HG03064 (cell line): ENCODE data around the gene ERRFI1.

Experiments
- ATAC-seq: cut with Tn5 transposase; IDR thresholded peaks from one replicate; pipeline ENCODE4 v1.9.1; 2021; ENCODE audit warnings: low read depth; ENCODE audit not compliant: unreplicated experiment

ERRFI1 gene

DNA sequence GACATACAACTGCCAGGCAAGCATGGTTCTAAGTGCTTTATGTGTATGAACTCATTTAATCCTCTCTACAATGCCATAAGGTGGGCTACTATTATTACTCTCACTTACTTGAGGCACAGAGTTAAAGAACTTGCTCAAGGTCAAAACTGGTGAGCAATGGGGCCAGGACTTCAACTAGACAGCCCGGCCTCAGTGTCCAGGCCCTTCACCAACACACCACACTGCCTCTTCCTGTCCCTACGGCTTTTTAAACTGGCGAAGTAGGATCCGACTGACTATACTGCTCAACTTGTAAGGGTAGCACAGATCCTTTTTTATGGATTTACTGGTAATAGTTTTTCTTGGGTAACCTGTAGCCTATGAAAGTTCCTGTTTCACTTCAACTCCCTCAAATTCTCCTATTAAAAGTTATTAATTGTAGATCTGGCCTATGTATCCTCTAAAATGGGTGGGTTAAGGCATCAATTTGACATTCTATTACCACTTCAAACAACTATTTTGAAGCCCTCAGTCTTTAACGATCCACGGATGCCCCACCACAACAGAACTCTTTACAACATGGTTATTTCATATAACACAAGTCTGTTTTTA is 4.3 kb downstream of the ERRFI1 start:
- ATAC-seq: no peak

GRCh38 chr1:8020032-8020431 is 6.1 kb downstream of the ERRFI1 start:
- ATAC-seq: no peak

- no peak for ATAC-seq
These were observed 6.9 kb downstream of the ERRFI1 start for GRCh38 chr1:8019229-8019620.

DNA sequence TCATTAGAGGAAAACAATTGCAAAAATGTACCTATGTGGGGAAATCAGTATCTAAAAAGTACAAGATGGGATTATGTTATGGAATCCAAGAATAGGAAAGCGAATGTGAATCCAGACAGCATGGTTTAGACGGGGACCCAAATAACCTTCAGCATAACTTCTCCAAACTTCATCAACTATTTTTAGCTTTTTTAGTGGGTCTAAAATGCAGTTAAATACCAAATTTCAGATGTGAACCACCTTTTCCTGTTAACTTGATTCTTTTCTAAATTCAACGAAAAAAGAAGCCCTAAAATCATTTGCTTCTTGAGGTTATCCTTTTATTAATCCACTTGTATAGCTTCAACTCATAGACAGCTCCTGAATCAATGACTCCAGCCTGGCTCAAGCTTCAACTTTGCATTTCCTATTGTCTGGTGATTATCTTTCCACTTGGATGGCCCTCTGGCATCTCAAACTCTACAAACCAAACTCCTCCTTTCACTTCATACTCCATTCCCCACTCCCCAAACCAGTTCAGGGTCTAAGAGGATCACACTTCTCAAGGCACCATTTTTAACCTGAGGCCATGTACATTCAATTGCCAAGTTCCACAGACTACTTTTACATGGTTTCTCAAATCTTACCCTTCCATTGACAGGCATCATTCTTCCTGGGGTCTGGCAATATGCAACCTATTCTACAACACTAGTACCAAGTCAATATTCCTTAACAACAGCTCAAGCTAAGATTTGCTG is 7.4 kb downstream of the ERRFI1 start:
- no peak for ATAC-seq

DNA sequence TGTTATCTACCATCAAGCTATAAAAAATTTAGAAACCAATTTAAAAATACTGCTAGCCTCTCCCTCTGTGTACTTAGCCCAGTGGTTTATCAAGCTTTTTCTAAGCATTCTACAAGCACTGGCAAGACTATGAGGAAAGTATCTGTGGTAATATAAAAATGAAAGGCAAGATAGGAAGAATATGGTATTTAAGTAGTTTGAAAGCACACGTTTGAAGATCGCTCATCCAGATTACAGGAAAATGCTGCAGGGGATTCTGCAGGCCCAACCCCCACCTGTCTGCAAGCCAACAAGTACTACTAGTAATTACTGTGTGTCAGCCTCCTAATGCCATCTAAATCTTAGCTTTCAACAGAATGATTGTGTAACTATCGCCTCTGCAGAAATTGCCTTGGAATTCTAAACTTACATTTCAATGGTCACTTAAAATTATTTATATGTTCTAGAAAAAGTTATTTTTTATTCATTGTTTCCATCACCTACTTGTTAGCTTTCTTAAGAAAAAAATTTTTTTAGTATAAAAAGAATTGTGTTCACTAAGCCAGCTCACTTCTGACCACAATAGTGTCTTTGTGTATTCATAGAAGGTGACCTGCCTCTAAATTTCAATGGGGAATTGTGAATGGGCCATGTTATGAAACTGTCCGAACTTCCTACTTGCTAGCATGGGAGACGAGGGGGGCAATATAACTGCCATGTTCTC is 8.5 kb downstream of the ERRFI1 start:
- no peak for ATAC-seq

DNA sequence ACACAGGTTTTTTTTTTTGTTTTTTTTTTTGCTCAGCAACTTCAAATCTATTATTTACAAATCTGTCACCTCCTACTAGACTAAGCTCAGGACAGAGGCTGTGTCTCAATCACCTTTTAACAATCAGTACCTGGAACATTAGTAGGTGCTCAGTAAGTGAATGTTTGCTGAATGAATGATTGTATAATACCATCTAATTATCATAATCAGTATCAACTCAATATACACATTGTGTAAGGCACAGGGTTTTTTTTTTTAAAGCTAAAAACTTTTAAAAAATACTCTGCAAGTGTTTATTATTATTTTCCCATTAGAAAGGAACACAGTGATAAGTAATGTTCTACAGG is 9.2 kb downstream of the ERRFI1 start:
- ATAC-seq: no peak

DNA sequence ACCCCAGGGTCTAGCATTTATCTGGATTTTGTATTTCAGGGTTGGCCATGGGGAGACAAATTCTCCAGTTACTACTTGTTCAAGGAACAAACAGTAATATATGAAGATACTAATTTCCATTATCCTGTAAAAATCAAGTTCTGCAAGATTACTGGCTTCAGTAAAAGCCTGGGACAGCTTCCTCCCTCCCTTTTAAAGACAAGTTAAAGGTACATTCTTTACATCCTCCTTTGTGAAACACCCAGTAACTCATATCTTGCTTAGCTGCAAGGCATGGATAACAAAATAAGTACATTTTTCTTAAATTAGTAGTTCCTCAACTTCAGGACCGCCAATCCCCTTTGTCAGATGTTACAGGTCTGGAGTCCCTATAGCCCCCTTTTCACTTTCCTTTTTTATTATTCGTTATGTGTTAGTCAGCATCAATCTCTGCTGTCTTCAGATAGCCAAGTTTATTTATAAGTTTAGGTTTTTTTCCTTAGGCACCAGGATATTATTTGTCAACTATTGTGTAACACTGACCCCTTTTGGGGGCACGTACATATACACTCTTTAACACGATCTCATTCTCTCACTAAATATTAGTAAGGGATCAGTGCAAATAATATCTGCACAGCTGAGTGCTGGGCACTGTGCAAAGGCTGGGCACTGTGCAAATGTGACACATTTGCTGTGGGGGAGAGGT is 9.8 kb downstream of the ERRFI1 start:
- ATAC-seq: no peak

GRCh38 chr1:8015809-8016165 is 10.3 kb downstream of the ERRFI1 start:
- ATAC-seq: no peak

GRCh38 chr1:8015036-8015808 is 10.9 kb downstream of the ERRFI1 start:
- ATAC-seq: no peak

DNA sequence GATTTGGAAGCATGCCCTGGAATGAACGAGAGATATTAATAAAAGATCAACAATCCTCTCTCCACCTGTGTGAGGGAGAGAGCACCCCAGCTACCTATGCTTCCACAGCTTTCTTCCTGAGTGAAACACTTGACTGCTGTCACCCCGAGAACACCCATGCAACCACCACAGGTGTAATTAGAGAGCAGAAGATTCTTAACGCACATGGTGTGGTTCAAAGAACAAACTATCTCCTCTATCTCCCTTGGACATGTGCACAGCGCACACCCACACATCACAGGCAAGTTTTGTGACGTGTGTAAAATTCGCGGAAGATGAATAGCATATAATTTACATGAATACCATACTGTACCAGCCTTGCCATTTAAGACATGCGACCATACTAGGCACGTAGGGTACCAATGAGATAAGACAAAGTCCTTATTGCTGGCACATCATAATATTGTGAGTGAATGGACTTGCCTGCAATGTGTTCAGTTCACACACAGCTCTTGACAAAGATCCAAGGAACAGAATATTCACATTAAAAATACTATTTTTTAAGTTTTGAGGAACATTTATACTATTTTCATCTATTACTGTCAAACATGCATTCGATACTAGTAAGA is 11.6 kb downstream of the ERRFI1 start:
- ATAC-seq: no peak

DNA sequence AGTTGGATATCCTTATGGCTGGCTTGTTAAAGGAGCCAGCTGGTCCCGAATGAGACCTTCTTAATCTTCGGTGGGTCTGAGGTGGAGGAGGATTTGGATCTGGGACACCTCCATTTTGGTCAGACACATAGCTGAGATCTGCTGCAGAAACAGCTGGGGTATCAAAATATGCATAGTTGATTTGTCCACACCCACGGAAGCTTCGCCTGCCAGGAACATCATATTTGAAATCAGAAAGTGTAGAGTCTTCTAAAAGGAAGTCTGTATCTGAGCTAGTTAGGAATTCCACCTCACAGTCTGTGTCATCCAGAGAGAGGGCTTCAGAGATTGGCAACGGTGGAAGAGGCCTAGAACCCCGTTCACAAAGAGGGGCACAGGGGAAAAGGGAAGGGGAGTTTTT is 12.3 kb downstream of the ERRFI1 start:
- ATAC-seq: no peak

DNA sequence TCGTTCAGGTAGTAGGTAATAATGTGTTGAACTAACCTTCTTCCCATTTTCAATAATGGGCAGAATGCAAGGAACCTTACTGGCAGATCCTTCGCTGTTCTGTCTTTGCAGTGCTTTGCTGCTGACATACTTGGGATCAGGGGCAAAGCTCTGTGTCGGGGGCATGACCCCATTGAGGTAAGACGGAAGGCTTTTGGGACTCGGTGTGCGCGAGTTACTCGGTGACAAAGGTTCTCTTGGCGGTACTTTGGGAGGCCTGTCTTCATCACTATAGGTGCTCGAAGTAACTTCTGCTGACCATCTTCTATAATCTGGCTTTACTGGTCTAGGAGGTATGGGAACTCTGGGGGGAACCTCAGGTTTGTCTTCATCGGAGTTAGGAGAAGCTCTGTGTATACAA is 12.7 kb downstream of the ERRFI1 start:
- no peak for ATAC-seq

DNA sequence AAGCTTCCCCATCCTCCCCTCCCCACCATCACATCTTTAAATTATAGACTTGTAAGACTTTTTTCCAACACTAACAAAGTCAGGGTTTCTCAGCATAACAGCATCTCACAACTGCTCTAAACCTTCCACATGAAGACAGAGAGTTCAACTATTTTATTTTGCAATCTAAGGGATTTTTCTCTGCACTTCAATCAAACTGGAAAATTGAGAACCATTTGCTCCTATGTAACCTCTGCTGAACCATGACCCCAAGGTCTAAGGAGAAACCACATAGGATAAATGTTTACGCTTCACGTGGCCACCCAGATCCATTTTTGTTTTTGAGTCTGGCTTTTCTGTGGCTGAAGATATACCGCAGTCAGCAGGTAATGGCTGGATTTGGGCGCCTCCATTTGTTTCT is 13.2 kb downstream of the ERRFI1 start:
- ATAC-seq: no peak

DNA sequence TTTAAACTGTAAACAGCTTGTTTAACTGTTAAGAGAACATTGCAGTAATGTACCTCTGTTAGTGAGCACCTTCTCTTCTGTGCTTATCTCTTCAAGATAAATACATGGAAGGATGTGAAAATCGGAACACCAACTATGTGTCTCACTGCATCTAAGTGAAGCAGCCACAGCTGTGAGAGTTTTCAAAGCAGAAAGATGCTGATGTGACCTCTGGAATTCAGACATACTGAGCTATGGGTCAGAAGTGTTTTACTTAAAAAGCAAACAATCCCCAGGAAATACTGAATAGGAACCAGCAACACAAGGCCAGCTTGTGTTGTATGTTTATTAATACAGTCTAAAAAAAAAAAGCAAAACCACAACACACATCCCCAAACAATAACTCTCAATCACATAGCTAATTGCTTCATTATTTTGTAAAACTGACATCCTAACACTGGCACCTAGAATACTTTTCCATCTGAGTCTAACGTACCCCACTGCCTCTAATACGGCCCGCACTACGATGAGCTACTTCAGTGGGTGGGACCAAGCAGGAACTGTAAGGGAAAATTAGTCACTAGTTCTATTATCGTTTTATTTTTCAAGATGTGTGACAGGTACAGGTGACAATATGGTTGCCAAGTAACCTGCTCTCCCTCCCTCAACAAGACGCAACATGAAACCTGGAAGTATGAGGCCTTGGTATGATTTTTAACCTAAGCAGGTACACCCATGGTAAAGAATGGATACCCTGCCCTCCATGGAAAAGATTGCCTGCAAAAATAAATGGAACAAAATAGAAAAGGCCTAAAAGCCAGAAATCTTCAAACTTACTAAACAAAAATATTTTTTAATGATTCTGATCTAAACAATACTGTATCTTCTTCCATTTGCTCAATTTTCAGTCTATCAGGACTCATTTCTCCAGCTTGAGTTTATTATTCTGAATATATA is 13.9 kb downstream of the ERRFI1 start:
- ATAC-seq: no peak

GRCh38 chr1:8011016-8011415 is 15.1 kb downstream of the ERRFI1 start:
- no peak for ATAC-seq

GRCh38 chr1:8010080-8010664 is 15.9 kb downstream of the ERRFI1 start:
- no peak for ATAC-seq

- no peak for ATAC-seq
These were observed 16.8 kb downstream of the ERRFI1 start for GRCh38 chr1:8009043-8010002.
